ENCODE data around the gene MMP24. TPM values are rescaled to one million over a fixed set of nuclear protein-coding genes. Genes with fewer than 3 reads are reported as not detected.

Gene MMP24
- total and polyA plus RNA-seq, 2 experiments from 2014 or later: 2.0 to 27.3 TPM

GRCh38 chr20:35279040-35279439, 52.5 kb downstream of the MMP24 start:
- Histone ChIP-seq H3K4me1 (ENCODE audit: insufficient read depth) (peaks cover 16% of the 10 kb centered on the region; the same call in 1 of the 2 replicates), H3F3A (replicated peaks; ENCODE audit: low read depth) (peaks cover 42% of the 10 kb centered on the region), H3K36me3 (ENCODE audit: insufficient read depth) (peaks cover 18% of the 10 kb centered on the region), H3K79me2 (replicated peaks; ENCODE audit: insufficient read depth) (peaks cover 39% of the 10 kb centered on the region), H3K4me3 (no peak overlapping the region), H4K20me1 (replicated peaks; ENCODE audit: insufficient read depth) (peaks cover 24% of the 10 kb centered on the region; the same call in 1 of the 2 replicates), H3K27me3 (ENCODE audit: insufficient read depth) (no peaks in the 10 kb centered on the region), H2AFZ (no peak overlapping the region), H3K4me2 (no peak overlapping the region), H3K27ac (ENCODE audit: low read depth) (peak overlapping the region; percentile 98; the same call in 1 of the 2 replicates), H3K9me2 (ENCODE audit: insufficient read depth) (no peaks in the 10 kb centered on the region)
- no peak for DNase-seq (ENCODE audit: low spot score)
- TF ChIP-seq STAT1 (IDR thresholded peaks at IDR 0.05; ENCODE audit: unreplicated experiment) (no peak), POLR2AphosphoS5 (IDR thresholded peaks at IDR 0.05; ENCODE audit: low read depth) (no peak)
- Mint-ChIP-seq H3K27me3 (ENCODE audit: insufficient read depth, low read depth, poor library complexity) (peaks cover 37% of the 10 kb centered on the region), H3K4me3 (no peak overlapping the region), H3K36me3 (ENCODE audit: low read depth) (peaks cover 57% of the 10 kb centered on the region), H3K4me1 (peaks cover 15% of the 10 kb centered on the region), H3K27ac (peak overlapping the region; percentile 56; the same call in 1 of the 2 replicates), H3K9me3 (no peaks in the 10 kb centered on the region; the same call in 2 of the 3 replicates)
- ATAC-seq: no peak

- H3K36me3 Mint-ChIP-seq (ENCODE audit: low read depth): peaks cover 60% of the 10 kb centered on the region
- H3K9me3 Mint-ChIP-seq: no peaks in the 10 kb centered on the region; the same call in 2 of the 3 replicates
- peaks cover 38% of the 10 kb centered on the region for H3K27me3 Mint-ChIP-seq (ENCODE audit: insufficient read depth, low read depth, poor library complexity)
- H3K36me3 ChIP-seq (ENCODE audit: insufficient read depth): peaks cover 18% of the 10 kb centered on the region
- no peaks in the 10 kb centered on the region for H3K27me3 ChIP-seq (ENCODE audit: insufficient read depth)
- no peak overlapping the region for H3K4me3 Mint-ChIP-seq
- H3F3A ChIP-seq (replicated peaks; ENCODE audit: low read depth): peaks cover 45% of the 10 kb centered on the region
- peak overlapping the region; percentile 56; the same call in 1 of the 2 replicates for H3K27ac Mint-ChIP-seq
- H4K20me1 ChIP-seq (replicated peaks; ENCODE audit: insufficient read depth): peaks cover 24% of the 10 kb centered on the region; the same call in 1 of the 2 replicates
- H3K9me2 ChIP-seq (ENCODE audit: insufficient read depth): no peaks in the 10 kb centered on the region
- no peak overlapping the region for H3K27ac ChIP-seq (ENCODE audit: low read depth)
- peaks cover 41% of the 10 kb centered on the region for H3K79me2 ChIP-seq (replicated peaks; ENCODE audit: insufficient read depth)
- DNase-seq (ENCODE audit: low spot score): no peak
- H3K4me2 ChIP-seq: no peak overlapping the region
- H3K4me3 ChIP-seq: no peak overlapping the region
- ATAC-seq: no peak
- peaks cover 15% of the 10 kb centered on the region for H3K4me1 Mint-ChIP-seq
- peaks cover 16% of the 10 kb centered on the region; the same call in 1 of the 2 replicates for H3K4me1 ChIP-seq (ENCODE audit: insufficient read depth)
- H2AFZ ChIP-seq: no peak overlapping the region
- TF ChIP-seq NANOG (IDR thresholded peaks at IDR 0.05; ENCODE audit: borderline replicate concordance): no peak
- TF ChIP-seq CREB1 (CRISPR knock-in tag; IDR thresholded peaks at IDR 0.05; ENCODE audit: low read depth): no peak
- TF ChIP-seq ZNF331 (CRISPR knock-in tag; IDR thresholded peaks at IDR 0.05; ENCODE audit: low read depth): no peak
- TF ChIP-seq REST (IDR thresholded peaks at IDR 0.05; ENCODE audit: unreplicated experiment): no peak
- no peak for TF ChIP-seq EZH2 (IDR thresholded peaks at IDR 0.05; ENCODE audit: low read depth, unreplicated experiment)
- TF ChIP-seq ETS1 (IDR thresholded peaks at IDR 0.05): no peak
- no peak for TF ChIP-seq JUNB (IDR thresholded peaks at IDR 0.05; ENCODE audit: unreplicated experiment)
- TF ChIP-seq ZNF462 (CRISPR knock-in tag; IDR thresholded peaks at IDR 0.05): no peak
- TF ChIP-seq POLR2AphosphoS5 (IDR thresholded peaks at IDR 0.05; ENCODE audit: low read depth): no peak
- TF ChIP-seq STAT1 (IDR thresholded peaks at IDR 0.05; ENCODE audit: unreplicated experiment): no peak
Observed at GRCh38 chr20:35279533-35280174, 53.2 kb downstream of the MMP24 start.

Data from GM23338 (cell line).